PC-3 (cell line): Measurements from ENCODE around the gene PASK.
"Not testable (repeated sequence)": the region's sequence is repeated elsewhere in the genome, so short reads cannot be mapped to it uniquely, and the experiment has no call there.

Source experiments
- CTCF ChIP-seq: fragments of 300-600 bp; sonication (generic); conservative IDR thresholded peaks from 2 replicates; pipeline ENCODE4 v1.5.1; 2017; ENCODE audit warnings: antibody characterized with exemption, low read depth, mild to moderate bottlenecking, low read length
- EZH2 ChIP-seq: fragments of 300-600 bp; sonication (generic); IDR thresholded peaks from one replicate; pipeline ENCODE4 v1.6.1; 2017; ENCODE audit warnings: antibody characterized with exemption, mild to moderate bottlenecking, low read length; ENCODE audit not compliant: unreplicated experiment
- EZH2phosphoT487 ChIP-seq: fragments of 300-600 bp; sonication (generic); IDR thresholded peaks from 2 replicates; pipeline ENCODE4 v1.6.1; 2018; ENCODE audit warnings: mild to moderate bottlenecking, antibody characterized with exemption, low read length, borderline replicate concordance

GRCh38 chr2:241093133-241093781 lies 56.0 kb downstream of the PASK start:
- TF ChIP-seq CTCF, EZH2, EZH2phosphoT487: not testable (repeated sequence)
